DOHH2 (cell line): ENCODE data around the gene MAGIX.

ENCODE experiments used
- EZH2phosphoT487 ChIP-seq: fragments of 200-600 bp; sonication (generic); IDR thresholded peaks from 2 replicates; pipeline ENCODE4 v1.6.1; 2017; ENCODE audit warnings: borderline replicate concordance, mild to moderate bottlenecking, antibody characterized with exemption, low read length, moderate library complexity, mixed read lengths
- TF ChIP-seq, protein P1 (sequence below): fragments of 200-600 bp; sonication (generic); IDR thresholded peaks from one replicate; pipeline ENCODE4 v1.5.1; 2014; ENCODE audit warnings: antibody characterized with exemption, mild to moderate bottlenecking, low read depth, low read length; ENCODE audit not compliant: poor library complexity, severe bottlenecking

DNA sequence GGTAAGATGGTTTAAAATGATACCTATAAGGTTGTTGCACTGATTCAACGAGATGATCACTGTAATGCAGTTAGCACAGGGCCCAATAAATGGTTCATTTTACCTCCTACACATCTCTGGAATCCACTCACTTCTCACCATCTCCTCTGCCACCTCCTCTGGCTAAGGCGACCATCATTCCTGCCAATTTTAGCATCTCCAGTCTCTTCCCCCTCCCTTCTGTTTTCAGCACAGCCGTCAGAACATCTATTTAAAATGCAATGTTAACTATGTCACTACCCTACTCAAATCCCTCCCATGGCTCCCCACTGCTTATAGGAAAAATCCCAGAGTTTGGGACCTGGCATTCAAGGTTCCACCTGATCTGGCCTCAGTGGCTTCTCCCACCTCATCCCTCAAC lies 41.0 kb downstream of the MAGIX start:
- TF ChIP-seq, protein P1, sequence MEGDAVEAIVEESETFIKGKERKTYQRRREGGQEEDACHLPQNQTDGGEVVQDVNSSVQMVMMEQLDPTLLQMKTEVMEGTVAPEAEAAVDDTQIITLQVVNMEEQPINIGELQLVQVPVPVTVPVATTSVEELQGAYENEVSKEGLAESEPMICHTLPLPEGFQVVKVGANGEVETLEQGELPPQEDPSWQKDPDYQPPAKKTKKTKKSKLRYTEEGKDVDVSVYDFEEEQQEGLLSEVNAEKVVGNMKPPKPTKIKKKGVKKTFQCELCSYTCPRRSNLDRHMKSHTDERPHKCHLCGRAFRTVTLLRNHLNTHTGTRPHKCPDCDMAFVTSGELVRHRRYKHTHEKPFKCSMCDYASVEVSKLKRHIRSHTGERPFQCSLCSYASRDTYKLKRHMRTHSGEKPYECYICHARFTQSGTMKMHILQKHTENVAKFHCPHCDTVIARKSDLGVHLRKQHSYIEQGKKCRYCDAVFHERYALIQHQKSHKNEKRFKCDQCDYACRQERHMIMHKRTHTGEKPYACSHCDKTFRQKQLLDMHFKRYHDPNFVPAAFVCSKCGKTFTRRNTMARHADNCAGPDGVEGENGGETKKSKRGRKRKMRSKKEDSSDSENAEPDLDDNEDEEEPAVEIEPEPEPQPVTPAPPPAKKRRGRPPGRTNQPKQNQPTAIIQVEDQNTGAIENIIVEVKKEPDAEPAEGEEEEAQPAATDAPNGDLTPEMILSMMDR = no peak
- no peak for TF ChIP-seq EZH2phosphoT487
